Prostate gland (tissue), 2 donors: Measurements from ENCODE around the gene KLHL33. TPM values are rescaled to one million over a fixed set of nuclear protein-coding genes. Genes with fewer than 3 reads are reported as not detected.

Experiments
- DNase-seq: peaks from one replicate; pipeline ENCODE4 v3.0.0-alpha.2; 2019; ENCODE audit warnings: low spot score
- H3K27ac ChIP-seq, 2 donors: fragments of 200-600 bp; sonication (generic); 2 replicates each; pipeline ENCODE4 v1.5.1; 2017 to 2019
- H3K27me3 ChIP-seq: fragments of 200-600 bp; sonication (generic); replicated peaks from 2 replicates; pipeline ENCODE4 v1.5.1; 2019; ENCODE audit not compliant: insufficient read depth
- H3K36me3 ChIP-seq, 2 donors: fragments of 200-600 bp; sonication (generic); 1 replicate in 1 of 2; 2 replicates in 1 of 2; pipeline versions ENCODE4 v1.5.1 to v1.8.1; 2017 to 2019
- H3K4me1 ChIP-seq: fragments of 200-600 bp; sonication (generic); replicated peaks from 2 replicates; pipeline ENCODE4 v1.5.1; 2019
- H3K4me3 ChIP-seq, 2 donors: fragments of 200-600 bp; sonication (generic); 2 replicates each; pipeline ENCODE4 v1.5.1; 2017 to 2019
- H3K9me3 ChIP-seq: fragments of 200-600 bp; sonication (generic); 2 replicates; pipeline ENCODE4 v1.5.1; 2017
- POLR2A ChIP-seq: fragments of 450-650 bp; IDR thresholded peaks from one replicate; pipeline ENCODE4 v1.6.1; 2016; ENCODE audit warnings: antibody characterized with exemption, mild to moderate bottlenecking
- POLR2AphosphoS5 ChIP-seq: sonication (generic); formaldehyde crosslinking; IDR thresholded peaks from one replicate; pipeline ENCODE4 v1.6.1; 2017; ENCODE audit warnings: antibody characterized with exemption
- WGBS: methylation state at CpG from one replicate; pipeline ENCODE4 v1.1.5; 2018; 5-methylcytosine and 5-hydroxymethylcytosine counted together
- intact Hi-C: fragments of 100-400 bp; cut with DNase I; formaldehyde crosslinking; loops from one replicate; pipeline ENCODE4 v1.14.2; 2022
- total RNA-seq, 2 donors: library from RNA; depleted of rRNA; stranded (reverse); fragments of >200 nt; gene quantifications; one replicate each; pipeline ENCODE4 v1.1.0, GENCODE V29; 2016
- TF ChIP-seq, protein P1 (sequence below), 4 experiments: fragments of 200-600 bp in 2 of 4; fragments of 450-650 bp in 2 of 4; sonication (generic) in 2 of 4; IDR thresholded peaks; 1 replicate in 3 of 4; 2 replicates in 1 of 4; pipeline ENCODE4 v1.5.1; 2016 to 2019; ENCODE audit warnings: antibody characterized with exemption in 4 of 4, mild to moderate bottlenecking in 2 of 4, moderate library complexity in 2 of 4

Gene KLHL33, protein sequence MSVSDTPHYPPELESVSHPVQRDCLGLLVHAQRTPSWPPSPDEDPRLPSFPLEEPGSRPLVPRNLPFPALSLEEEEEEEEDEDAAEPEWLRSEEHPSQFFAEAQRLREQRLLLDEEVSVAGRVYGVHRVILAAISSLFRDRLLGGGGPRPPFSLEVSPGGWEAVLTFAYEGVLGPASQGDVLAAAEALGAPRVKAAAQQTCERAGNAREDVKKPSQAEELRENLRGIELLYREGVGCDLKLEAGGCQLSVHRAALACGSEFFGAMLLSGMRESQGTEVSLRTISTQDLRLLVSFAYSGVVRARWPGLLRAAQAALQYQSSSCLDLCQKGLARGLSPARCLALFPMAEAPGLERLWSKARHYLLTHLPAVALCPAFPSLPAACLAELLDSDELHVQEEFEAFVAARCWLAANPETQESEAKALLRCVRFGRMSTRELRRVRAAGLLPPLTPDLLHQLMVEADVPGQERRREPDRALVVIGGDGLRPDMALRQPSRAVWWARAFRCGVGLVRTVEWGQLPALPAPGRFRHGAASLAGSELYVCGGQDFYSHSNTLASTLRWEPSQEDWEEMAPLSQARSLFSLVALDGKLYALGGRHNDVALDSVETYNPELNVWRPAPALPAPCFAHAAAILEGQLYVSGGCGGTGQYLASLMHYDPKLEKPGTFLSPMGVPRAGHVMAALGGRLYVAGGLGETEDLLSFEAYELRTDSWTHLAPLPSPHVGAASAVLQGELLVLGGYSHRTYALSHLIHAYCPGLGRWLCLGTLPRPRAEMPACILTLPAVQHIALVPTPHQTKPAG
- 1 to 10 TPM in 1 of 2 donors, under 1 TPM in 1; 0.77 to 1.7 TPM for total RNA-seq

DNA sequence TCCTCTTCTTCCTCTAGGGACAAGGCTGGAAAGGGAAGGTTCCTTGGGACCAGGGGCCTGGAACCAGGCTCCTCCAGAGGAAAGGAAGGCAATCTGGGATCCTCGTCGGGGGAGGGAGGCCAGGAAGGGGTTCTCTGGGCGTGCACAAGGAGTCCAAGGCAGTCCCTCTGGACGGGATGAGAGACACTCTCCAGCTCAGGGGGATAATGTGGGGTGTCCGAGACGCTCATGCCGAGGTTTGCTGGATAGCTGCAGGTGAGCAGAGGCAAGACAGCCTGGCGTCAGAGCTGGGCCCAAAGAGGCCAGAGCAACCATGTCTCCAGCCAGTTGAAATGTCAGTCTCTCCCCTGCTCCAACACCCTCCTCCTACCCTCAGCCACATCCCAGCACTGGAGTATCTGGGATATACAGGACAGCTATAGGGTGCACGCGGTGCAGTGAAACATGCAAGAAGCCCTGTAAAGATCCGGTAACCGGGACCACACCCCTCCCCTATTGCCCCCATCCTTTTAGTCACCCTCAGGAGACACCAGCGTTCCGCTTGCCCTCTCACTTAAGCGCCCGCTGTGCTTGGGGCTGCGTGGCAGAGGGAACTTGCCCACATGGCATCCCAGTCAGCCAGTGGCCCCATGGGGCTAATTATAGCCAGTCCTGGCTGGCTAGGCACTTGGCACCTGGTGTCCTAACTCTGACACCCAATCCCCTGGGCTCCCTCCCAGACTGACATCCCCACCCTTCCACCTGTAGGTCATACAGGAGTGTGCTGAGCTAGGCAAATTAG lies at the start of gene KLHL33:
TSS of gene KLHL33 (minus strand) at position 585 of the 781 bp plus-strand sequence. CDS start at position 230, 355 bp downstream.
- no peaks in the 10 kb centered on the region for H3K4me1 ChIP-seq
- H3K9me3 ChIP-seq = no peaks in the 10 kb centered on the region
- TF ChIP-seq POLR2AphosphoS5 (no peak), POLR2A (no peak)
- TF ChIP-seq, protein P1, sequence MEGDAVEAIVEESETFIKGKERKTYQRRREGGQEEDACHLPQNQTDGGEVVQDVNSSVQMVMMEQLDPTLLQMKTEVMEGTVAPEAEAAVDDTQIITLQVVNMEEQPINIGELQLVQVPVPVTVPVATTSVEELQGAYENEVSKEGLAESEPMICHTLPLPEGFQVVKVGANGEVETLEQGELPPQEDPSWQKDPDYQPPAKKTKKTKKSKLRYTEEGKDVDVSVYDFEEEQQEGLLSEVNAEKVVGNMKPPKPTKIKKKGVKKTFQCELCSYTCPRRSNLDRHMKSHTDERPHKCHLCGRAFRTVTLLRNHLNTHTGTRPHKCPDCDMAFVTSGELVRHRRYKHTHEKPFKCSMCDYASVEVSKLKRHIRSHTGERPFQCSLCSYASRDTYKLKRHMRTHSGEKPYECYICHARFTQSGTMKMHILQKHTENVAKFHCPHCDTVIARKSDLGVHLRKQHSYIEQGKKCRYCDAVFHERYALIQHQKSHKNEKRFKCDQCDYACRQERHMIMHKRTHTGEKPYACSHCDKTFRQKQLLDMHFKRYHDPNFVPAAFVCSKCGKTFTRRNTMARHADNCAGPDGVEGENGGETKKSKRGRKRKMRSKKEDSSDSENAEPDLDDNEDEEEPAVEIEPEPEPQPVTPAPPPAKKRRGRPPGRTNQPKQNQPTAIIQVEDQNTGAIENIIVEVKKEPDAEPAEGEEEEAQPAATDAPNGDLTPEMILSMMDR (IDR thresholded peaks at IDR 0.05) = no peak
- no peaks in the 10 kb centered on the region for H3K27me3 ChIP-seq
- 78% methylated on average over 17 of the region's 17 CpGs for WGBS
- no peak for DNase-seq
- peak within 1 kb of the TSS; percentile 51 to 66 for H3K27ac ChIP-seq
- intact Hi-C loops = no loop called here
- peak within 1 kb of the TSS; percentile 9 to 14 for H3K4me3 ChIP-seq
- H3K36me3 ChIP-seq = no peaks in the 10 kb centered on the region

DNA sequence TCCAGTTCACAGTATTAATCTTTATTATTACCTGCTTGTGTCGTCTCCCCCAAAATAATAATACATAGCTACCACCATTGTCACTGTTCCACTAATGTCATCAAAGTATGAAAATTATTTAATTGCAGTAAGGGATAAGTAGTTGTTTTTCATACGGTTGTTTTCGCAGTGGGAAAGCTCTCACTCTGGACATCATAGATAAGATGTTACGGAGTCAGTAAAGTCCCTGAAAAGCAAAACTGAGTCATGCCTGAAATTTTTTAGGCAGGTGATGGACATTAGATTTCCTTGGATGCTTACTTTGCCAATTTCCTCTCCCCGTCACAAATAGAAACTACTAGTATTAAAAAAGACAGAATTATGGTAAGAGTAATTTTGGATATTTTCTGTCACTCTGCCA lies 46.4 kb upstream of the KLHL33 start:
- no peaks in the 10 kb centered on the region for H3K36me3 ChIP-seq
- no peaks in the 10 kb centered on the region for H3K4me1 ChIP-seq
- TF ChIP-seq POLR2AphosphoS5 = no peak
- 79% methylated on average over 5 of the region's 5 CpGs for WGBS
- H3K27ac ChIP-seq = no peak overlapping the region
- intact Hi-C loops = no loop called here
- no peaks in the 10 kb centered on the region for H3K9me3 ChIP-seq
- H3K4me3 ChIP-seq = no peak overlapping the region
- no peaks in the 10 kb centered on the region for H3K27me3 ChIP-seq
- DNase-seq = no peak

DNA sequence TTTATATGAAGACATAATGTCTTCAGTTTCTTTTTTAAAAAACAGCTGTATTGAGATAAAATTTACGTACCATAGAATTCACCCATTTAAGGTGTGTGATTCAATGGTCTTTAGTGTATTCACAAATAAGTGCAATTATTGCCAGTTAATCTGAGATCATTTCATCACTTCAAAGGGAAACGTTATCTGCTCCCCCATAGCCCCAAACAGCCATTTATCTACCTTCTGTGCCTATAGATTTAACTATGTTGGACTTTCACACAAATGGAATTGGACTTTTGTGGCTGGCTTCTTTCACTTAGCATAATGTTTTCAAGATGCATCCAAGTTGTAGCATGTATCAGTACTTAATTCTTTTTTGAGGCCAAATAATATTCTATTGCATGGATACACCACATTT lies 42.9 kb upstream of the KLHL33 start:
- no peak for DNase-seq
- H3K4me3 ChIP-seq = no peak overlapping the region
- no peaks in the 10 kb centered on the region for H3K36me3 ChIP-seq
- H3K9me3 ChIP-seq = no peaks in the 10 kb centered on the region
- no peaks in the 10 kb centered on the region for H3K4me1 ChIP-seq
- intact Hi-C loops = no loop called here
- 87% methylated on average over 2 of the region's 2 CpGs for WGBS
- H3K27ac ChIP-seq = no peak overlapping the region
- no peak for TF ChIP-seq POLR2AphosphoS5
- no peak for TF ChIP-seq POLR2A
- TF ChIP-seq, protein P1 (IDR thresholded peaks at IDR 0.05) = no peak
- H3K27me3 ChIP-seq = no peaks in the 10 kb centered on the region

DNA sequence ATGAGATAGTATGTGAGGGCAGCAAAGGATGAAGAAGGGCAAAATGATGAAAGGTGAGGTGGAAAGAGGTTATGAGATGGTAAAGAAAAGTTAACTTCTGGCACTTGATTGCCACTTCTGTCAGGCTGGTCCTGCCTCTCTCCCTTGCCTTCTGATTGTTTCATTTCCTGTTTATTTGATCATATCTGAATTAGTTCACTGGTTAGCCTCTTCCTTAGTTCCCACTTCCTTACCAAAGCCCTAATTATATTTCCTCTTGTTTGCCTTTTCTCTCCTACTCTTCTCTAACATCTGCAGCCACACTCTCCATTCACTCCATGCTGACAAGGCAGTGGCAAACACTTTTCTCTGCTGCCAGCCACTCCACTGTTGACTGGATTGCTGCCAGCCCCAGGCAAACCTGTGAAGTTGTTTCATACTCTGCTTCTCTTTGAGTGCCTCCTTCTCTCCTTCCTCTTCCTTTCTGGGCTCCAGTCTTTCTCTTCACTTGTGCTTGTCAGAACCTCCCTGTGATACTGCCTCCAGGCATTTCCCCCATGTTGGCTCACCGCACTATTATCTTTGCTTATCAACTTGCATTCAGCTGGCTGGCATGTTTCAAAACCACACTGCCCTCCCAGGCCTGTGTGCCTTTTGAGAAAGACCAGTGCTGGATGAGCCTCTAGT lies 41.4 kb upstream of the KLHL33 start:
- TF ChIP-seq, protein P1 (IDR thresholded peaks at IDR 0.05) = no peak
- TF ChIP-seq POLR2A (no peak), POLR2AphosphoS5 (no peak)
- Histone ChIP-seq H3K27ac (no peak overlapping the region), H3K27me3 (no peaks in the 10 kb centered on the region), H3K36me3 (no peaks in the 10 kb centered on the region), H3K4me3 (no peak overlapping the region), H3K9me3 (no peaks in the 10 kb centered on the region), H3K4me1 (no peaks in the 10 kb centered on the region)
- no peak for DNase-seq
- intact Hi-C loops = no loop called here
- 67% methylated on average over 1 of the region's 1 CpG for WGBS
